Mesendoderm (in vitro differentiated cells): Measurements from ENCODE around the gene PRKD1.

Source experiments
- DNase-seq: peaks from one replicate; pipeline ENCODE4 v3.0.0; 2013
- H2AK5ac ChIP-seq: 2 replicates; pipeline ENCODE4 v1.6.1; 2013; ENCODE audit warnings: low read length, inconsistent platforms
- H2BK120ac ChIP-seq: 2 replicates; pipeline ENCODE4 v1.6.1; 2013; ENCODE audit warnings: low read depth, mild to moderate bottlenecking, low read length, moderate library complexity, mixed read lengths
- H2BK15ac ChIP-seq: replicated peaks from 2 replicates; pipeline ENCODE4 v1.6.1; 2013; ENCODE audit warnings: low read depth, mild to moderate bottlenecking, moderate library complexity
- H2BK5ac ChIP-seq: 2 replicates; pipeline ENCODE4 v1.6.1; 2013; ENCODE audit warnings: low read length, inconsistent platforms
- H3K18ac ChIP-seq: 2 replicates; pipeline ENCODE4 v1.6.1; 2013; ENCODE audit warnings: mild to moderate bottlenecking, low read length, mixed read lengths
- H3K23ac ChIP-seq: one replicate; pipeline ENCODE4 v1.6.1; 2013; ENCODE audit warnings: low read length
- H3K27ac ChIP-seq: 2 replicates; pipeline ENCODE4 v1.5.1; 2013; ENCODE audit warnings: low read depth, mild to moderate bottlenecking, inconsistent platforms, low read length, moderate library complexity
- H3K27me3 ChIP-seq: 2 replicates; pipeline ENCODE4 v1.6.1; 2013; ENCODE audit warnings: low read length, control low read depth, mild to moderate bottlenecking, inconsistent platforms; ENCODE audit not compliant: insufficient read depth, poor library complexity
- H3K36me3 ChIP-seq: 2 replicates; pipeline ENCODE4 v1.6.1; 2013; ENCODE audit warnings: low read length, inconsistent platforms; ENCODE audit not compliant: control insufficient read depth, insufficient read depth
- H3K4ac ChIP-seq: one replicate; pipeline ENCODE4 v1.6.1; 2013; ENCODE audit warnings: low read depth, mild to moderate bottlenecking, low read length, moderate library complexity
- H3K4me1 ChIP-seq: 2 replicates; pipeline ENCODE4 v1.6.1; 2013; ENCODE audit warnings: low read depth, low read length, inconsistent platforms; ENCODE audit not compliant: control insufficient read depth
- H3K4me2 ChIP-seq: 2 replicates; pipeline ENCODE4 v1.6.1; 2013; ENCODE audit warnings: low read length
- H3K4me3 ChIP-seq: 2 replicates; pipeline ENCODE4 v1.5.1; 2013; ENCODE audit warnings: mild to moderate bottlenecking, low read length
- H3K56ac ChIP-seq: one replicate; pipeline ENCODE4 v1.6.1; 2013; ENCODE audit warnings: low read length
- H3K79me1 ChIP-seq: 2 replicates; pipeline ENCODE4 v1.6.1; 2013; ENCODE audit warnings: low read length, inconsistent platforms
- H3K79me2 ChIP-seq: 2 replicates; pipeline ENCODE4 v1.6.1; 2013; ENCODE audit warnings: mild to moderate bottlenecking, low read length; ENCODE audit not compliant: control insufficient read depth, insufficient read depth
- H3K9ac ChIP-seq: 2 replicates; pipeline ENCODE4 v1.6.1; 2013; ENCODE audit warnings: low read length, inconsistent platforms
- H4K5ac ChIP-seq: one replicate; pipeline ENCODE4 v1.6.1; 2013; ENCODE audit warnings: low read length
- H4K8ac ChIP-seq: one replicate; pipeline ENCODE4 v1.6.1; 2013; ENCODE audit warnings: low read depth, mild to moderate bottlenecking, control low read depth, low read length, moderate library complexity
- WGBS: extraction: QIAGEN DNeasy Blood & Tissue Kit; methylation state at CpG from one replicate; pipeline ENCODE4 v1.1.7; 2013; ENCODE audit warnings: low lambda C conversion rate, missing lambda C conversion rate; ENCODE audit not compliant: insufficient coverage; ENCODE audit errors: extremely low coverage; 5-methylcytosine and 5-hydroxymethylcytosine counted together

PRKD1 gene

DNA sequence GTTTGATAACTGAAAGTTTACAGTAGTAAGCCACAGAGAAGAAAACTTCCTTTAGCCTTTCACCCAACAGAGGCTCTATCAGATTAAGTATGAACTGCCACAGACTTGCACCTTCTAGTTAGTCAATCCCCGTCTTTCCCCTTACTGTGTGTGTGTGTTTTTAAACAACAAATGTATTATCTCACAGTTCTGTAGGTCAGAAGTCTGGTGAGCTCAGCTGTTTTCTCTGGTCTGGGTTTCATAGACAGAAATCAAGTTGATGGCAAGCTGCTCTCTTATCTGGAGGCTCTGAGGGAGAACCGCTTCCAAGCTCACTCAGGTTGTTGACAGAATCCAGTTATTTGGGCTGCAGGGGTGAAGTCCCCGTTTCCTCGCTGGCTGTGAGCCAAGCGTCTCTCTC is 320.5 kb downstream of the PRKD1 start:
- Histone ChIP-seq H3K27ac (no peak overlapping the region), H4K5ac (no peak overlapping the region), H2BK15ac (no peak overlapping the region), H3K4ac (no peak overlapping the region), H3K18ac (no peak overlapping the region), H4K8ac (no peak overlapping the region), H3K9ac (no peak overlapping the region), H2BK5ac (no peak overlapping the region), H3K4me1 (no peaks in the 10 kb centered on the region), H3K79me1 (no peaks in the 10 kb centered on the region), H3K27me3 (no peaks in the 10 kb centered on the region), H3K36me3 (no peaks in the 10 kb centered on the region), H3K4me2 (no peak overlapping the region), H3K56ac (no peak overlapping the region), H3K4me3 (no peak overlapping the region), H3K79me2 (no peaks in the 10 kb centered on the region), H3K23ac (no peak overlapping the region), H2BK120ac (no peak overlapping the region), H2AK5ac (no peak overlapping the region)
- WGBS = no CpG with 5 or more reads among the region's 5 CpGs
- peak; percentile 33 for DNase-seq

DNA sequence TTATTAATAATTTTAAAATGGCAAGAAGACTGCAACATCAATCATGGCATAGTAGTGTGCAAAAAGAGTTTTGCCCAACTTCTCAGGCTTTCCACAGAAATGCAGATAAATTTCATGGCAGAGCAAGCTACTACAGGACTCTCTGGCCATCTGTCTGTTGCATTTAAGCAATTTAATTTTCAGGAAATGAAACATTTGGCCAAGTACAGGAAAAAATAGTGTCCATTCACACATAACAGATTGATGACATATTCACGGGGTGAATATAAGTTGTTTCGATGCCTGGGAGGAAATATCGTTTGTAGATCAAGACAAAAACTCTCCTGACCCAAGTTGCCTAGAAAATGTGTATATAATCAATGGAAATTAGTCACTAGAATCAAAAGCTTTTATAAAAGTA is 324.0 kb downstream of the PRKD1 start:
- Histone ChIP-seq H3K9ac (no peak overlapping the region), H3K79me1 (no peaks in the 10 kb centered on the region), H3K27me3 (no peaks in the 10 kb centered on the region), H3K4ac (no peak overlapping the region), H3K23ac (no peak overlapping the region), H4K8ac (no peak overlapping the region), H3K79me2 (no peaks in the 10 kb centered on the region), H3K27ac (no peak overlapping the region), H3K36me3 (no peaks in the 10 kb centered on the region), H3K56ac (no peak overlapping the region), H3K4me3 (no peak overlapping the region), H4K5ac (no peak overlapping the region), H3K4me2 (no peak overlapping the region), H2AK5ac (no peak overlapping the region), H2BK5ac (no peak overlapping the region), H3K4me1 (no peaks in the 10 kb centered on the region), H3K18ac (no peak overlapping the region), H2BK120ac (no peak overlapping the region), H2BK15ac (no peak overlapping the region)
- no peak for DNase-seq
- no CpG with 5 or more reads among the region's 3 CpGs for WGBS

DNA sequence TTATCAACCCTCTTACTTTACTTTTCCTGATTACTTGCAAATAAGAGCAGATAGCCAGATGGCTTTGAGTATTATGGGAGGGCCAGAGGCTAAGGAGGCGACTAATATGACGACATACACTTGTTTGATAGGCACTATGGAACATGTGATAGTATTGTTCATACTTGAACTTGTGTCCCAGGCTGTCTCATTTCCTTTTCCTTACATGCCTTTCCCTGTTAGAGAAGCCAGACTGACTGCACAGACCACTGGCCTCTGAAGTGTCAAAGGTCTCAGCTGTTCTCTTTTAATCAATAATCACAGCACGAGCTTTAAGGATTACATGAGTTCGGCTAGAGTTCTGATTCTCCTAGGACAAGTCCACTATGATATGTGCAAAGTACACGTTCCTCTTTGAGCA is 326.0 kb downstream of the PRKD1 start:
- no peak for DNase-seq
- Histone ChIP-seq H3K27me3 (no peaks in the 10 kb centered on the region), H3K4me1 (no peaks in the 10 kb centered on the region), H3K4ac (no peak overlapping the region), H3K4me3 (no peak overlapping the region), H2AK5ac (no peak overlapping the region), H2BK120ac (no peak overlapping the region), H3K23ac (no peak overlapping the region), H3K9ac (no peak overlapping the region), H2BK15ac (no peak overlapping the region), H4K5ac (no peak overlapping the region), H2BK5ac (no peak overlapping the region), H3K18ac (no peak overlapping the region), H3K79me1 (no peaks in the 10 kb centered on the region), H3K79me2 (no peaks in the 10 kb centered on the region), H3K36me3 (no peaks in the 10 kb centered on the region), H3K56ac (no peak overlapping the region), H3K27ac (no peak overlapping the region), H3K4me2 (no peak overlapping the region), H4K8ac (no peak overlapping the region)
- WGBS = no CpG with 5 or more reads among the region's 5 CpGs

DNA sequence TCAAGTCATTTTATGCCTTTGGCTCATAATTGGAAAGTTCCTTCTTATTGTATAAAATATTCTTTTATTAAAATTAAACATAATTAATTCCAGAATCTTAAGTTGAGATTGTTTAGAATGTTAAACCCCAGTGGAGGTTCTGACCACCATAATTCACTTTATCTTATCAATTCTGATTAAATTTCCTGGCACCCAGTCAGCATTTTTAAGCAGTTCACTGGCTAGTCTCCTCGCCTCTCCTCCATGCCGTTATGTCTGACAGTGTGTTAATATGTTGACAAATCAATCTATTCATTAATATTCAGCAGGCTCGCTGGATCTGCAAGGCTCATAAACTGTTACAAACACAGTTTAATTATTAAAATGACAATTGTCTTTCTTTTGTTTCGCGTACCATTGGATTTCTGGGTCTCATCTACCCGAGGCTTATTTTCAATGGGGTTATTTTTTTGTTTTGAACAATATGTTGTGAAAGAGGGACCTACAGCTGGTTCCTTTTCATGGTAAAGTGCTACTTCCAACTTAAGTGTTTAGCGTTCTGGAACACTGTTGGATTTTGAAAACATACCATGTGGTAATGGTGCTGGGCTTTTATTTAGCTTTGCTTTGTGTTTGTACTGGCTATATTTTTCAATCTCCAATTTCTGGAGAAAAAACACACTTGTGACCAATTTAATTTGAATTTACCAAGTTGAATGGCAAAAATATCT is 339.7 kb downstream of the PRKD1 start:
- Histone ChIP-seq H3K36me3 (no peaks in the 10 kb centered on the region), H2BK120ac (no peak overlapping the region), H4K8ac (no peak overlapping the region), H3K27ac (no peak overlapping the region), H4K5ac (no peak overlapping the region), H3K4ac (no peak overlapping the region), H3K79me2 (no peaks in the 10 kb centered on the region), H2BK5ac (no peak overlapping the region), H2AK5ac (no peak overlapping the region), H3K4me1 (no peaks in the 10 kb centered on the region), H3K56ac (no peak overlapping the region), H3K9ac (no peak overlapping the region), H3K4me2 (no peak overlapping the region), H3K18ac (no peak overlapping the region), H3K79me1 (no peaks in the 10 kb centered on the region), H2BK15ac (no peak overlapping the region), H3K27me3 (no peaks in the 10 kb centered on the region), H3K23ac (no peak overlapping the region), H3K4me3 (no peak overlapping the region)
- no CpG with 5 or more reads among the region's 7 CpGs for WGBS
- DNase-seq = no peak

DNA sequence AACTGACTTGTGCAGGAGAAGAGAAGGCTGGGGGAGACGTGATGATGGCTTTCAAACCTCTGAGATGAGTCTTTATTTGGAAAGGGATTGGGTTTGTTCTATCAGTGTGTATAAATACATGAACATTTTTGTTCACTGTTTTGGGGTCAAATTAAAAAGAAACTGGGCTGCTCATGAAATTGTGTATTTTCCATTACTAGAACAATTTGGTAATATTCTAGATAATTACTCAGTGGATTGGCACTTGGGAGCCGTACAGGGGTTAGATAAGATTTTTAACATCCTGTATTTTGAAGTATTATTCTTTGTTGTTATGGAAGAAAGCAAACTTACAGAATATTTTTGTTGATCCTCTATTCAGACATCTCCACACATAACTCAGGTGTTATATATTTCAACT is 340.6 kb downstream of the PRKD1 start:
- no peak overlapping the region for H3K4me2 ChIP-seq
- no peak overlapping the region for H3K4ac ChIP-seq
- WGBS = no CpG with 5 or more reads among the region's 2 CpGs

DNA sequence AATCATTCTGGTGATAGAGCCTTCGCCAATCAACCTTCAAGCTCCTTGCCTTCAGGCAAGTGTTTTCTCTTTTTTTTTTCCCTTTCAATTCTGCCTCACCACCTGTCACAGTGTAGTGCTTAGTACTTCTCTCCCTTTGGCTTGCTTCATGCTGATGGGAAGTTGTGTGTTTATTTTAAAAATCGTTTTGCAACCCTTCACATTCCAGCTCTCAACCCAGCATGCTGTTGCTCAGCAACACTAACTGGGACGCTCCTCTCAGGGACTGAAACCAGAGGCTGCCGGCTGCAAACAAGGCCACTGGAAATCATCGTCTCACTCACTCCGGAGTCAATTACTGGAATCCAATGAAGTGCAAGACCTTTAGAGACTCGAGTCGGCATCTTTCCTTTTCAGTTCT is 342.7 kb downstream of the PRKD1 start:
- no CpG with 5 or more reads among the region's 8 CpGs for WGBS
- no peak overlapping the region for H2BK120ac ChIP-seq
- H3K23ac ChIP-seq = no peak overlapping the region
- no peak overlapping the region for H2BK15ac ChIP-seq
- H3K4me1 ChIP-seq = no peaks in the 10 kb centered on the region
- no peak overlapping the region for H2AK5ac ChIP-seq
- no peak overlapping the region for H3K18ac ChIP-seq
- no peak overlapping the region for H3K4me2 ChIP-seq
- peak; percentile 59 for DNase-seq
- H3K27ac ChIP-seq = no peak overlapping the region
- H3K79me2 ChIP-seq = no peaks in the 10 kb centered on the region
- H3K4ac ChIP-seq = no peak overlapping the region
- H4K5ac ChIP-seq = no peak overlapping the region
- H3K4me3 ChIP-seq = no peak overlapping the region
- H4K8ac ChIP-seq = no peak overlapping the region
- H3K56ac ChIP-seq = no peak overlapping the region
- no peaks in the 10 kb centered on the region for H3K36me3 ChIP-seq
- no peak overlapping the region for H2BK5ac ChIP-seq
- no peaks in the 10 kb centered on the region for H3K79me1 ChIP-seq
- H3K9ac ChIP-seq = no peak overlapping the region
- no peaks in the 10 kb centered on the region for H3K27me3 ChIP-seq

More for the DNA sequence above, 340.6 kb downstream of the PRKD1 start:
- H2BK5ac ChIP-seq = no peak overlapping the region
- no peak overlapping the region for H4K8ac ChIP-seq
- no peaks in the 10 kb centered on the region for H3K79me1 ChIP-seq
- H3K23ac ChIP-seq = no peak overlapping the region
- H2AK5ac ChIP-seq = no peak overlapping the region
- no peaks in the 10 kb centered on the region for H3K4me1 ChIP-seq
- no peak overlapping the region for H3K56ac ChIP-seq
- no peaks in the 10 kb centered on the region for H3K36me3 ChIP-seq
- no peak overlapping the region for H3K18ac ChIP-seq
- H2BK120ac ChIP-seq = no peak overlapping the region
- no peak for DNase-seq
- no peak overlapping the region for H3K27ac ChIP-seq
- H3K9ac ChIP-seq = no peak overlapping the region
- no peak overlapping the region for H2BK15ac ChIP-seq
- no peaks in the 10 kb centered on the region for H3K79me2 ChIP-seq
- H3K4me3 ChIP-seq = no peak overlapping the region
- no peak overlapping the region for H4K5ac ChIP-seq
- H3K27me3 ChIP-seq = no peaks in the 10 kb centered on the region
